ENCODE results near the gene CADPS2.
A peak's percentile ranks its signal among the peaks of the same experiment; 100 is the strongest.

Gene CADPS2

DNA sequence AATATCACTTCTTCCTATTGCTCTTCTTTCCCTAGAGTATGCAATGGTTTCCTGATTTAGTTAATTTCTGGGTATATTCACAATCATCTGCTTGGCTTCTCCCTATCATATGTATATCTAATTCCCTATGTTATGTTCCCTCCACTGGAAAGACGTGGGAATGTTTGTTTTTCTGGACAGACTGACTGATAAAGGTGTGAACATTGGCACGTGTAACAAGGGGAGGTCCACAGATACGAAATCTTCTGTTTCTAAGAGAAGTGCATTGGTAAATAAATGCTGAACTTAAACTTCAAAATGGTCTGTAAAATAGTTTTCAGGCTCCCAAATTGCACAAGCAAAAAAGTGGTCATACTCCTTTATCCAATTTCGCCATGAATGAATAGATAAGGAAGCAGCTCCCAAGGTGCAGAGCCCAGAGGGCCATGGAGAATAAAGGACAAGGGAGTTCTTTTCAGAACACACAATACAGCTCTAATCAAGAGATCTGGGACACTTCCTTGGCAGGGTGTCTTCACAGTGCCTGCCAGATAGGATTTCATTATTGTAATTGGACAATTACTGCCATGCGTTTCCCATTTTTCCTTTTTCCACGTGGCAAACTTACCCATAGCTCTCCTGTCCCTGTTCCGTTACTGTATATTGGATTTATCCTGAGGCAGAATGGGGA is 329.3 kb downstream of the CADPS2 start:
- TF ChIP-seq, protein P1, sequence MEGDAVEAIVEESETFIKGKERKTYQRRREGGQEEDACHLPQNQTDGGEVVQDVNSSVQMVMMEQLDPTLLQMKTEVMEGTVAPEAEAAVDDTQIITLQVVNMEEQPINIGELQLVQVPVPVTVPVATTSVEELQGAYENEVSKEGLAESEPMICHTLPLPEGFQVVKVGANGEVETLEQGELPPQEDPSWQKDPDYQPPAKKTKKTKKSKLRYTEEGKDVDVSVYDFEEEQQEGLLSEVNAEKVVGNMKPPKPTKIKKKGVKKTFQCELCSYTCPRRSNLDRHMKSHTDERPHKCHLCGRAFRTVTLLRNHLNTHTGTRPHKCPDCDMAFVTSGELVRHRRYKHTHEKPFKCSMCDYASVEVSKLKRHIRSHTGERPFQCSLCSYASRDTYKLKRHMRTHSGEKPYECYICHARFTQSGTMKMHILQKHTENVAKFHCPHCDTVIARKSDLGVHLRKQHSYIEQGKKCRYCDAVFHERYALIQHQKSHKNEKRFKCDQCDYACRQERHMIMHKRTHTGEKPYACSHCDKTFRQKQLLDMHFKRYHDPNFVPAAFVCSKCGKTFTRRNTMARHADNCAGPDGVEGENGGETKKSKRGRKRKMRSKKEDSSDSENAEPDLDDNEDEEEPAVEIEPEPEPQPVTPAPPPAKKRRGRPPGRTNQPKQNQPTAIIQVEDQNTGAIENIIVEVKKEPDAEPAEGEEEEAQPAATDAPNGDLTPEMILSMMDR (IDR thresholded peaks at IDR 0.05; ENCODE audit: low read length, missing control alignments) = no peak
- DNase-seq (ENCODE audit: low read depth) = no peak
- no peak overlapping the region for H3K4me3 ChIP-seq (replicated peaks; ENCODE audit: low read depth, low read length)

DNA sequence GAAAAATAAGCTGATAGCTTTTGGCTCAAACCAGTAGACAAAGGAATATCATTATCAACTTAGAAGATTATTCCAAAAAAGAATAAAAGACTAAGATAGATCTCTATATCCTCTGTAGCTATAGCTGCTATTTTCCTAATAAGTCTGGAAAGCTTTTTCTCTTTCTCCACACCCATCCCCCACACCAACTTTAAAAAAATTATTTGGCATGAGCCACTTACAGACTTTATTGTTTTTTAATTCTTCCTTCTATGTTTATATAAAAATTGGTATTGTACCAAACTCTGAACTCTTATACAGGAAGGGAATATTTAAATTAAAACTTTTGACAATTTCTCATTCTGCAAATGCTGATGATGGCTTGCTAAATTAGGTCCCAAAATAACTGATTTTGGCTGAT is 330.0 kb downstream of the CADPS2 start:
- TF ChIP-seq, protein P1 (IDR thresholded peaks at IDR 0.05; ENCODE audit: low read length, missing control alignments) = no peak
- DNase-seq (ENCODE audit: low read depth) = no peak
- no peak overlapping the region for H3K4me3 ChIP-seq (replicated peaks; ENCODE audit: low read depth, low read length)

DNA sequence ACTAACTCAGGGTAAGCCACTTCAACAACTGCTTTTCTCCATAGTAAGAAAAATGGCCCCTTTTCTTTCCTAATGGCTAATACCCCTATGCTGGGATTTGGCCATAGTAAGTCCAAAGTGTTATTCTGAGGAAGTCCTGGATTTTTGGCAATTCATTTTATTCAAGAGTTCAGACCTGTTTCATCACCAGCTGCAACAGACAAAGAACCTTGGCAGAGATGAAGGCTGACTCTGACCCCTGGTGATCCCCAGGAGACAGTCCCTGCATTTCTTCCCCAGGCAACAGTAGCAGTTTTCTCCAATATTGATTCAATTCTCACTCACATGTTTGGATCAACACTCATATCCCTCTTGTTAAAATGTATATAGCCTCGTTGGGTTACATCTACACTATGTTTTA is 332.5 kb downstream of the CADPS2 start:
- H3K4me3 ChIP-seq (replicated peaks; ENCODE audit: low read depth, low read length) = no peak overlapping the region
- TF ChIP-seq, protein P1 (IDR thresholded peaks at IDR 0.05; ENCODE audit: low read length, missing control alignments) = no peak

DNA sequence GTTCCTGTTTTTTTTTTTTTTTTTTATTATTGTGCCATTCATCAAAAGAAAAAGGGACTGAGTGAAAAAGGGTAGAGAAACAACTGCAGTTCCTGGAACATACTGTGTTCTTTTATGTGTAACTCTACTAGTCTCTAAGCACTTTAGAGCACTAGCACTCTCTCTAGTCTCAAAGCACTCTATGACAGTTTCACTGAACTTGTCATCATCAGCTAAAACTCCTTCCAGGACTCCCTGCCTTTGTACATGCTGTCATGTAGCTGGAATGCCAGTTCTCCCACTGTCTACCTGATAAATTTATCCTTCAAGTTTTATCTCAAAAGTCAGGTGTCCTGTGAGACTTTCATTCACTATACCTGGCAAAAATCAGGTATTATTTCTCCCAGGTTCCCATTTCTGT is 333.5 kb downstream of the CADPS2 start:
- TF ChIP-seq, protein P1 (IDR thresholded peaks at IDR 0.05; ENCODE audit: low read length, missing control alignments) = no peak
- DNase-seq (ENCODE audit: low read depth) = no peak
- no peak overlapping the region for H3K4me3 ChIP-seq (replicated peaks; ENCODE audit: low read depth, low read length)

More for the DNA sequence above, 332.5 kb downstream of the CADPS2 start:
- no peak for DNase-seq (ENCODE audit: low read depth)

DNA sequence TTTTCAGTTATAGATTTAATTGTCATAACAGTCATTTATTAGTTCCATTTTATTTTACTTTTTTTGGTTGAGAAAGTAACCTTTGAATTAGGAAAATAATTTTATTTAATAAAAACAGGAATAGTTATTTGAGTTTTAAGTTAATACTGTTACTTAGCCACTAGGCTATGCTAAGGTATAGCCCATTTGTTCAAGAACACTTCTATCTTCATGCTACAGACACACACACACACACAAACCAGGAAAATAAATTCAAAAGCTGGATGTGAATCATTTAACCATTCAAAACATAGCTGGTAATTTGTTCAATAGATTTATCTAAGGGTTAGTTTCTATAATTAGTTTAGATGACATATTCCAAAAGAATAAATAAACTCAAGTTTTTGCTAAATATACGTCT is 335.7 kb downstream of the CADPS2 start:
- no peak overlapping the region for H3K4me3 ChIP-seq (replicated peaks; ENCODE audit: low read depth, low read length)
- peak; percentile 22 for DNase-seq (ENCODE audit: low read depth)
- TF ChIP-seq, protein P1 (IDR thresholded peaks at IDR 0.05; ENCODE audit: low read length, missing control alignments) = no peak

DNA sequence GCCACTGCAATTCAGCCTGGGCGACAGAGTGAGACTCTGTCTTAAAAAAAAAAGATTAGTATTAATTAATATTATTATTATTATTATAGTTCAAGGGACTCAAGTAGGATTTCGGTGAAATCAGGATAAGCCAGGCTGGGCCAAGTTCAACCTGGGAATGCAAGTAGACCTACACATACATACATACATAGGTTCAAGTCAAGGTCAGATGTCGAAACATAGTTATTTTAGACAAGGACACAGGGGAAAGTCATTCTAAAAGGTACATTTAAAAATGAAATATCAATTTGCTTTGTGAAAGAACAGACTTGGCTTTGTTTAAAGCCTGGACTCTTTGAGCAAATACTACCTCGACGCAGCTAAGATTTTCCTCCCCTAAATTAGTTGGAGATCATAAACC is 336.7 kb downstream of the CADPS2 start:
- H3K4me3 ChIP-seq (replicated peaks; ENCODE audit: low read depth, low read length) = no peak overlapping the region
- TF ChIP-seq, protein P1 (IDR thresholded peaks at IDR 0.05; ENCODE audit: low read length, missing control alignments) = no peak
- DNase-seq (ENCODE audit: low read depth) = no peak

DNA sequence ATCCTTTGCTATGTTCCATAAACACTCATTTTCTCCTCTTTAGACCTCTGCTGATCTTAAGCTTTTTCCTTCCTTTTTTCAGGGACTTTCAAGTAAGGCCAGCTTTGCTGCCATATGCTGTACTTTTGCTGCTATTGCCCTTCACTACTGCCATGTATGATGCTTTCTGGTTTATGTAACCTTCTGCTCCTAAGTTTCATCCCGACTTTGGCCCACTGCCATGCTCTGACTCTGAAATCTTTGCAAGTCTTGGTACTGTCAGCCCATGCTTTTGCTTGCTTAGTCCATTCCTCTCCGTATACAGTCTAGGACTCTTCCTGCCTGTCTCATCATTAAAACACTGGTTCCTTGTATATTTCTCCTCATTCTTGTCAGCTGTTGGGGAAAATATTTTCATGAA is 339.8 kb downstream of the CADPS2 start:
- DNase-seq (ENCODE audit: low read depth) = peak; percentile 14
- TF ChIP-seq, protein P1 (IDR thresholded peaks at IDR 0.05; ENCODE audit: low read length, missing control alignments) = no peak
- H3K4me3 ChIP-seq (replicated peaks; ENCODE audit: low read depth, low read length) = no peak overlapping the region

Data from fibroblast of pulmonary artery (primary cell).